ENCODE data around the gene SF3A2.

DNA sequence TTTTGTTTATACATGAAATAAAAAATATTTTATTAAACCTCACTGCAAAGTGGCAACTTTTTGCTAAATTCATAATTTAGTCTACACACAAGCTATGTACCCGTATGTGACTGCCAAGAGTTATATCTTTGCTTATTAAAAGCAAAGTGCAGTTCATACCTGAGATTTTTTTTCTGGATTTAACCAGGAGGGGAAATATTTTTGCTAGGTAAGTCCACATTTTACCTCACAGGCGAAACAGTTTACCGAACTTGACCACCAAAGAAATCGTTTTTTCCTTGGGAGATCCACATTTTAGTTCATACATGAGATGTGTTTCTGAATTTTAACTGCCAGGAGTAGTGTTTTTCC, 31.8 kb downstream of the SF3A2 start:
- no peak for TF ChIP-seq POLR2AphosphoS5 (IDR thresholded peaks at IDR 0.05; ENCODE audit: low read depth, low read length)
- TF ChIP-seq POU2F2 (IDR thresholded peaks at IDR 0.05; ENCODE audit: low read depth, low read length) = no peak
- no peak for TF ChIP-seq TAF1 (IDR thresholded peaks at IDR 0.05; ENCODE audit: low read depth, low read length)
- TF ChIP-seq POLR2A (IDR thresholded peaks at IDR 0.05; ENCODE audit: low read depth, low read length) = no peak
- no peak for TF ChIP-seq PAX5 (IDR thresholded peaks at IDR 0.05; ENCODE audit: insufficient read depth, low read length, severe bottlenecking)
- no peak for TF ChIP-seq SPI1 (IDR thresholded peaks at IDR 0.05; ENCODE audit: low read depth, low read length)

All from GM12891 (cell line).